Lower lobe of right lung (tissue), 2 donors: ENCODE data around the gene RASSF5. TPM values are rescaled to one million over a fixed set of nuclear protein-coding genes. Genes with fewer than 3 reads are reported as not detected.

Experiments
- ATAC-seq, 2 donors: fragments of 200-7000 bp; cut with Tn5 transposase; one replicate each; pipeline ENCODE4 v1.9.1; 2020 to 2022; ENCODE audit warnings: mild to moderate bottlenecking in 2 of 2, moderate library complexity in 2 of 2
- DNase-seq: peaks from one replicate; pipeline ENCODE4 v3.0.0-alpha.2; 2020
- H3K27ac ChIP-seq: fragments of 200-600 bp; one replicate; pipeline ENCODE4 v1.8.0; 2022
- H3K27me3 ChIP-seq: fragments of 200-600 bp; one replicate; pipeline ENCODE4 v1.8.0; 2022; ENCODE audit warnings: low read depth
- H3K36me3 ChIP-seq: fragments of 200-600 bp; one replicate; pipeline ENCODE4 v1.8.0; 2022; ENCODE audit warnings: mild to moderate bottlenecking
- H3K4me1 ChIP-seq: fragments of 200-600 bp; one replicate; pipeline ENCODE4 v1.8.0; 2022
- H3K4me3 ChIP-seq: fragments of 200-600 bp; one replicate; pipeline ENCODE4 v1.8.0; 2022; ENCODE audit warnings: mild to moderate bottlenecking
- H3K9me3 ChIP-seq: fragments of 200-600 bp; one replicate; pipeline ENCODE4 v1.8.0; 2022
- intact Hi-C: fragments of 100-400 bp; cut with DNase I; formaldehyde crosslinking; loops from one replicate; pipeline ENCODE4 v1.11.0; 2022
- total RNA-seq: library from RNA; stranded (reverse); fragmentation: NEBNext Ultra II Directional; extraction: Animal tissue kit (Norgen Biotek cat#: 25700); gene quantifications from one replicate; pipeline ENCODE4 v1.2.1, GENCODE V29; 2021
- TF ChIP-seq, protein P1 (sequence below): fragments of 200-600 bp; IDR thresholded peaks from one replicate; pipeline ENCODE4 v1.8.0; 2022; ENCODE audit warnings: antibody characterized with exemption, mild to moderate bottlenecking
- donor health status: DM: no; HTN: yes; CAD: no; lungs with severe emphysema.

The RASSF5 gene
- total RNA-seq, 1 donor from 2014 or later, result 48.2 TPM

GRCh38 chr1:206593351-206593925, 86.1 kb downstream of the RASSF5 start:
- no peak for DNase-seq
- H3K4me1 ChIP-seq, result peaks cover 12% of the 10 kb centered on the region
- TF ChIP-seq, protein P1, sequence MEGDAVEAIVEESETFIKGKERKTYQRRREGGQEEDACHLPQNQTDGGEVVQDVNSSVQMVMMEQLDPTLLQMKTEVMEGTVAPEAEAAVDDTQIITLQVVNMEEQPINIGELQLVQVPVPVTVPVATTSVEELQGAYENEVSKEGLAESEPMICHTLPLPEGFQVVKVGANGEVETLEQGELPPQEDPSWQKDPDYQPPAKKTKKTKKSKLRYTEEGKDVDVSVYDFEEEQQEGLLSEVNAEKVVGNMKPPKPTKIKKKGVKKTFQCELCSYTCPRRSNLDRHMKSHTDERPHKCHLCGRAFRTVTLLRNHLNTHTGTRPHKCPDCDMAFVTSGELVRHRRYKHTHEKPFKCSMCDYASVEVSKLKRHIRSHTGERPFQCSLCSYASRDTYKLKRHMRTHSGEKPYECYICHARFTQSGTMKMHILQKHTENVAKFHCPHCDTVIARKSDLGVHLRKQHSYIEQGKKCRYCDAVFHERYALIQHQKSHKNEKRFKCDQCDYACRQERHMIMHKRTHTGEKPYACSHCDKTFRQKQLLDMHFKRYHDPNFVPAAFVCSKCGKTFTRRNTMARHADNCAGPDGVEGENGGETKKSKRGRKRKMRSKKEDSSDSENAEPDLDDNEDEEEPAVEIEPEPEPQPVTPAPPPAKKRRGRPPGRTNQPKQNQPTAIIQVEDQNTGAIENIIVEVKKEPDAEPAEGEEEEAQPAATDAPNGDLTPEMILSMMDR, result no peak
- H3K27ac ChIP-seq, result no peak overlapping the region
- ATAC-seq, result no peak
- intact Hi-C loops, result no loop called here
- no peaks in the 10 kb centered on the region for H3K27me3 ChIP-seq
- no peak overlapping the region for H3K4me3 ChIP-seq
- H3K9me3 ChIP-seq, result no peaks in the 10 kb centered on the region
- H3K36me3 ChIP-seq, result peaks cover 93% of the 10 kb centered on the region

DNA sequence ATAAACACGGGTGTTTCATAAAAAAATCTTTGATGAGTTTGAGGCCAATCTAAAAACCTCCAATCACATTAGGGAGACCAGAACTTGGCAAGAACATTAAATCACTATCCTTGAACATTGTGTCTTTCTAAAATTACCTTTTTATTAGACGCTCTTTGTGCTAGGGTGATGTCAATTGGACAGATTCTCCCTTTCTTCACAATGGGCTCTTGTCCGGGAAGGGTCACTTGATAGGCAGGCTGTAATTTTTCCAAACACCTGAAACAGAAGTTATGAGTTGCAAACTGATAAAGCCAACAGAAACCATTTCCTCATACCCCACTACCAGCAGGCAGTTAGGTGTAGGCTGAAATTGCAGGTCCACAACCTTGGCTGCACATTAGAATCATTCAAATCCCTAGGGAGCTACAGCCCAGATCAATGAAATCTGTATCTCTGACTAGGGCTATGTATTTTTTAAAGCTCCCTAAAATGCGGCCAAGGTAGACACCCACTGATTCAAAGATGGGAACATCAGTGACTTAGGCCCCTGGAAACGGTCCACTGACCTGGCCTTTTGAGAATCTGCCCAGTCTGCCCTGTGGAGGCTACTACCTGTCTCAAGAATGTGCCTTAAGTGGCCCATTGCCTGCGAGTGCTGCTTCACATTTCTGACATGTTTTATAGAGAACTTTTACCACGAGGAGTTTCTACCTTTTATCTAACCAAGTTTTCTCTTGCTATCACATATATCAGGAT, 88.4 kb downstream of the RASSF5 start:
- no peak overlapping the region for H3K4me3 ChIP-seq
- ATAC-seq, result peak in 1 of 2 donors; percentile 57
- no peak for DNase-seq
- no peaks in the 10 kb centered on the region for H3K9me3 ChIP-seq
- H3K27ac ChIP-seq, result no peak overlapping the region
- intact Hi-C loops, result no loop called here
- TF ChIP-seq, protein P1, result no peak
- H3K36me3 ChIP-seq, result peaks cover 99% of the 10 kb centered on the region
- H3K27me3 ChIP-seq, result no peaks in the 10 kb centered on the region
- H3K4me1 ChIP-seq, result peaks cover 4% of the 10 kb centered on the region

GRCh38 chr1:206596319-206596666, 89.0 kb downstream of the RASSF5 start:
- DNase-seq (no peak), ATAC-seq (no peak)
- Histone ChIP-seq H3K9me3 (no peaks in the 10 kb centered on the region), H3K27me3 (no peaks in the 10 kb centered on the region), H3K4me1 (no peaks in the 10 kb centered on the region), H3K4me3 (no peak overlapping the region), H3K27ac (no peak overlapping the region), H3K36me3 (peaks cover 99% of the 10 kb centered on the region)
- intact Hi-C loops, result no loop called here
- TF ChIP-seq, protein P1, result no peak

- H3K4me1 ChIP-seq, result no peaks in the 10 kb centered on the region
- DNase-seq (no peak), ATAC-seq (no peak)
- no peaks in the 10 kb centered on the region for H3K9me3 ChIP-seq
- no peak overlapping the region for H3K4me3 ChIP-seq
- intact Hi-C loops, result no loop called here
- TF ChIP-seq, protein P1, result no peak
- H3K27me3 ChIP-seq, result no peaks in the 10 kb centered on the region
- H3K36me3 ChIP-seq, result peaks cover 100% of the 10 kb centered on the region
- no peak overlapping the region for H3K27ac ChIP-seq
Observed at GRCh38 chr1:206600527-206600926, 93.2 kb downstream of the RASSF5 start.

DNA sequence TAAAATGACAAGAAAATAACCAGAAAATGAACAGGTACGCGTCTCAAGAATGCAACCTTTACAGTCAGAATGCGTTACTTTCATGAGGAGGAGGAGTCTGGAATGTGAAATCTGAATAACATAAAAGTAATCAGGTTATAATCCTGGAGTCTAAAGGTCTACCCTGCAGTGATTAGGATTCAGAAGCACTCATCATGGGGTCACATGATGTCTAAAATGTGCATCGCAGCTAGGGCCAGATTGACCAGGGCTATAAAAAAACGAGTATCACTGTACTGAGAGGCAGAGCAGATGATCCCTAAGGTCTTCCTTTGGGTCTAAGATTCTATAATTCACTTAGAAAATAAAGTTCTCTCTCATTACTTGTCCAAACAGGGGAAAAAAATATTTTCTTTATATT, 97.5 kb downstream of the RASSF5 start:
- ATAC-seq, result no peak
- TF ChIP-seq, protein P1, result no peak
- Histone ChIP-seq H3K27ac (no peak overlapping the region), H3K4me1 (no peaks in the 10 kb centered on the region), H3K27me3 (no peaks in the 10 kb centered on the region), H3K9me3 (no peaks in the 10 kb centered on the region), H3K4me3 (no peak overlapping the region), H3K36me3 (peaks cover 98% of the 10 kb centered on the region)
- DNase-seq, result no peak
- intact Hi-C loops, result no loop called here
